DOHH2 (cell line): ENCODE measurements around the gene MGMT.

Source experiments
- H3F3A ChIP-seq: fragments of 200-600 bp; sonication (generic), shearing (Covaris generic); 2 replicates; pipeline ENCODE4 v1.6.0; 2016; ENCODE audit warnings: antibody characterized with exemption, mild to moderate bottlenecking; ENCODE audit not compliant: control insufficient read depth, insufficient read depth
- H3K27ac ChIP-seq: fragments of 200-600 bp; sonication (generic); 2 replicates; pipeline ENCODE4 v1.5.1; 2014; ENCODE audit warnings: low read depth, mild to moderate bottlenecking, low read length, moderate library complexity
- H3K27me3 ChIP-seq: fragments of 200-600 bp; sonication (generic); 2 replicates; pipeline ENCODE4 v1.6.1; 2014; ENCODE audit warnings: mild to moderate bottlenecking, low read length, mixed read lengths; ENCODE audit not compliant: control insufficient read depth
- H3K36me3 ChIP-seq: fragments of 200-600 bp; sonication (generic); 2 replicates; pipeline ENCODE4 v1.6.1; 2014; ENCODE audit warnings: mild to moderate bottlenecking, low read length, moderate library complexity, mixed read lengths; ENCODE audit not compliant: control insufficient read depth
- H3K4me1 ChIP-seq: fragments of 200-600 bp; sonication (generic); 2 replicates; pipeline ENCODE4 v1.6.1; 2014; ENCODE audit warnings: mild to moderate bottlenecking, low read length, mixed read lengths; ENCODE audit not compliant: control insufficient read depth
- H3K4me2 ChIP-seq: fragments of 200-600 bp; sonication (generic); 2 replicates; pipeline ENCODE4 v1.6.0; 2014; ENCODE audit warnings: mild to moderate bottlenecking, low read length, moderate library complexity
- H3K4me3 ChIP-seq: fragments of 200-600 bp; sonication (generic); 2 replicates; pipeline ENCODE4 v1.5.1; 2014; ENCODE audit warnings: mild to moderate bottlenecking, low read length, mixed read lengths
- H3K79me2 ChIP-seq: fragments of 200-600 bp; sonication (generic); 2 replicates; pipeline ENCODE4 v1.6.1; 2014; ENCODE audit warnings: mild to moderate bottlenecking, low read length, mixed read lengths; ENCODE audit not compliant: control insufficient read depth
- H3K9me2 ChIP-seq: fragments of 200-600 bp; sonication (generic); replicated peaks from 2 replicates; pipeline ENCODE4 v1.6.1; 2014; ENCODE audit warnings: mild to moderate bottlenecking, low read length, mixed read lengths; ENCODE audit not compliant: control insufficient read depth
- H3K9me3 ChIP-seq: fragments of 200-600 bp; sonication (generic); 2 replicates; pipeline ENCODE4 v1.6.1; 2014; ENCODE audit warnings: antibody characterized with exemption, low read length, mixed read lengths; ENCODE audit not compliant: control insufficient read depth, insufficient read depth
- H4K20me1 ChIP-seq: fragments of 200-600 bp; sonication (generic); 2 replicates; pipeline ENCODE4 v1.6.0; 2014; ENCODE audit warnings: low read depth, mild to moderate bottlenecking, antibody characterized with exemption, low read length, moderate library complexity; ENCODE audit not compliant: control insufficient read depth, insufficient read depth
- EZH2phosphoT487 ChIP-seq: fragments of 200-600 bp; sonication (generic); IDR thresholded peaks from 2 replicates; pipeline ENCODE4 v1.6.1; 2017; ENCODE audit warnings: borderline replicate concordance, mild to moderate bottlenecking, antibody characterized with exemption, low read length, moderate library complexity, mixed read lengths
- TF ChIP-seq, protein P1 (sequence below): fragments of 200-600 bp; sonication (generic); IDR thresholded peaks from one replicate; pipeline ENCODE4 v1.5.1; 2014; ENCODE audit warnings: antibody characterized with exemption, mild to moderate bottlenecking, low read depth, low read length; ENCODE audit not compliant: poor library complexity, severe bottlenecking

MGMT gene

DNA sequence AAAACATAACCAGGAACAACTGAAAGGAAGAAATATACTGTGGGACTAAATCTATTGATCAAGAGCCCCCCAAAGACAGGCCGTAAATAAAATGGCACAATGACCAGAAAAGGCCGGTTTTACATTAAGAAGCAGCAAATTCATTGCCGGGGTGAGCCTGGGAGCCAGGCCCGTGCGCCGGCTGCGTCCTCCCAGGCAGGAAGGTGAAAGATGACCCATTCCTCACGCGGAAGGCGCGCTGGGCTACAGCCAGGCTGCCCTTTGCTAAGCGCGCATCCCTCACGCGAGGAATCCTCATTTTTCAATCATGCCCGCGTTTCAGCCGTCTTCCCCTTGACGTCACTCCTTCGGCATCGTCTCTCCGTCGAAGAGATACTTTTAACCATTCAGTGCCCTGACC is 47.6 kb upstream of the MGMT start:
- TF ChIP-seq EZH2phosphoT487 = no peak
- TF ChIP-seq, protein P1, sequence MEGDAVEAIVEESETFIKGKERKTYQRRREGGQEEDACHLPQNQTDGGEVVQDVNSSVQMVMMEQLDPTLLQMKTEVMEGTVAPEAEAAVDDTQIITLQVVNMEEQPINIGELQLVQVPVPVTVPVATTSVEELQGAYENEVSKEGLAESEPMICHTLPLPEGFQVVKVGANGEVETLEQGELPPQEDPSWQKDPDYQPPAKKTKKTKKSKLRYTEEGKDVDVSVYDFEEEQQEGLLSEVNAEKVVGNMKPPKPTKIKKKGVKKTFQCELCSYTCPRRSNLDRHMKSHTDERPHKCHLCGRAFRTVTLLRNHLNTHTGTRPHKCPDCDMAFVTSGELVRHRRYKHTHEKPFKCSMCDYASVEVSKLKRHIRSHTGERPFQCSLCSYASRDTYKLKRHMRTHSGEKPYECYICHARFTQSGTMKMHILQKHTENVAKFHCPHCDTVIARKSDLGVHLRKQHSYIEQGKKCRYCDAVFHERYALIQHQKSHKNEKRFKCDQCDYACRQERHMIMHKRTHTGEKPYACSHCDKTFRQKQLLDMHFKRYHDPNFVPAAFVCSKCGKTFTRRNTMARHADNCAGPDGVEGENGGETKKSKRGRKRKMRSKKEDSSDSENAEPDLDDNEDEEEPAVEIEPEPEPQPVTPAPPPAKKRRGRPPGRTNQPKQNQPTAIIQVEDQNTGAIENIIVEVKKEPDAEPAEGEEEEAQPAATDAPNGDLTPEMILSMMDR = no peak
- no peaks in the 10 kb centered on the region for H3F3A ChIP-seq
- no peaks in the 10 kb centered on the region for H3K36me3 ChIP-seq

DNA sequence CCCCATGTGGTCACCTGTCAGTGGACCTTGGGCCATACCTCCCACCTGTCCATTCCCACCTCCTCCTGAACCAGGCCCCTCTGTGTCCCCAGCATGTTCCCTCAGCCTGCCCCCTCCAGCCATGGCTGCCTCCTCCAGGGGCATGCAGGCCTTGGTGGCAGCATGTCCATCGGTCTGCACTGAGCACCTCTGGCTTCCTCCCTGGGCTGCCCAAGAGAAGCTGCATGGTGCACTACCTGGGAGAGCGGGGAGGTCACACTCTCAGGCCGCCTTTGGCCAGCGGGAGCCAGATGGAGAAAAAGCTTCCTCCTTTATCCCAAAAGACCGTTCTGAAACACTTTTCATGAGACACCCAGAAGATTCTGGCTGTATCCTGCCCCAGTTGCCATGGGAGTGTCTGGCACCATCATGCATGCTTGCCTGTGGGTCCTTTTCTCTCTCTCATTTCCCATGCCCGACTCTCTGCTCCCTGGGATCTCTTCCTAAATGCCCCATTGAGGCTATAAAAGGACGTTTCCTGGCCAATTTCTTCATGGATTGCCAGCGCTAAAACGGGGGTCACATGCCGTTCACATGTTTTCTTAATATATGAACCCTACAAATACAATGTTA is 45.5 kb upstream of the MGMT start:
- Histone ChIP-seq H3K27me3 (no peaks in the 10 kb centered on the region), H3K9me2 (no peaks in the 10 kb centered on the region; the same call in 1 of the 2 replicates), H3K27ac (no peak overlapping the region), H3K4me3 (no peak overlapping the region), H3K79me2 (no peaks in the 10 kb centered on the region), H3K4me2 (no peak overlapping the region), H3K4me1 (no peaks in the 10 kb centered on the region), H3K9me3 (no peaks in the 10 kb centered on the region), H3F3A (no peaks in the 10 kb centered on the region), H3K36me3 (no peaks in the 10 kb centered on the region), H4K20me1 (no peaks in the 10 kb centered on the region)
- TF ChIP-seq, protein P1 = no peak
- TF ChIP-seq EZH2phosphoT487 = no peak

More for the DNA sequence above, 47.6 kb upstream of the MGMT start:
- Histone ChIP-seq H3K79me2 (no peaks in the 10 kb centered on the region), H3K4me1 (no peaks in the 10 kb centered on the region), H3K27ac (no peak overlapping the region), H3K27me3 (no peaks in the 10 kb centered on the region), H3K4me3 (no peak overlapping the region), H3K9me2 (no peaks in the 10 kb centered on the region; the same call in 1 of the 2 replicates), H3K9me3 (no peaks in the 10 kb centered on the region), H3K4me2 (no peak overlapping the region), H4K20me1 (no peaks in the 10 kb centered on the region)

DNA sequence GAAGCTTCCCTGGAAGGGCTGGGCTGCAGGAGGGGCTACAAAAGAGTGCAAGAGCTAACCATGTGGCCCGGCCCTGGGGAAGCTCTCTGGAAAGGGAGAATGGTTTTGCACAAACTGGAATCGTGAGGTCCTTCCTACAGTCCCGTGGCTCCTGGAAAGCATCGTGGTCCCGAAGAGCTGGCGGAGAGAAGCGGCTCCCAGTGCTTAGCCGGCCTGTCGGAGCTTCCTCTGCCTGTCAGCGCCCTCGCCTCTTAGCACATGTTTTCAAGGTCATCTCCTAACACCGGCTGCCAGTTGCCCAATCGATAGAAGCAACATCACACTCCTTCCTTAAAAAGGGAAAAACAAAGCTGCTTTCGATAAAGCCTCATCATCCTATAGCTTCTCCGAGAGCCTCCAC is 42.1 kb upstream of the MGMT start:
- Histone ChIP-seq H3K27me3 (0 out of 2 replicates have a peak, but pooled peaks cover 2% of the 10 kb centered on the region), H3K9me2 (no peaks in the 10 kb centered on the region; the same call in 1 of the 2 replicates), H3K36me3 (no peaks in the 10 kb centered on the region), H3K27ac (no peak overlapping the region), H3K9me3 (no peaks in the 10 kb centered on the region; the same call in 1 of the 2 replicates), H3K4me1 (no peaks in the 10 kb centered on the region), H3K4me2 (no peak overlapping the region), H3K4me3 (no peak overlapping the region), H3F3A (no peaks in the 10 kb centered on the region), H3K79me2 (no peaks in the 10 kb centered on the region), H4K20me1 (no peaks in the 10 kb centered on the region)
- TF ChIP-seq, protein P1 = no peak
- TF ChIP-seq EZH2phosphoT487 = no peak
